Activated CD4-positive, alpha-beta T cell treated with anti-CD3 and anti-CD28 coated beads for 36 hours (primary cell): ENCODE measurements around the gene PRDM10. TPM values are rescaled to one million over a fixed set of nuclear protein-coding genes. Genes with fewer than 3 reads are reported as not detected.
"Not testable (repeated sequence)": the region's sequence is repeated elsewhere in the genome, so short reads cannot be mapped to it uniquely, and the experiment has no call there.

ENCODE experiments used
- ATAC-seq: fragments of 200-7000 bp; cut with Tn5 transposase; one replicate; pipeline ENCODE4 v1.10.0; 2021; ENCODE audit warnings: mild to moderate bottlenecking, moderate library complexity
- CTCF ChIA-PET: fragments of 350-600 bp; sonication (Branson Sonifier 250); formaldehyde crosslinking; loops from one replicate; lab custom pipeline; 2021; ENCODE audit warnings: antibody characterized with exemption; lab: Charles Lee
- POLR2A ChIA-PET: fragments of 350-600 bp; sonication (Branson Sonifier 250); formaldehyde crosslinking; loops from one replicate; lab custom pipeline; 2021; ENCODE audit warnings: antibody characterized with exemption, inconsistent platforms; lab: Charles Lee
- DNase-seq: peaks from one replicate; pipeline ENCODE4 v3.0.0-alpha.2; 2020
- H3K27ac Mint-ChIP-seq: one replicate; pipeline ENCODE4 v1.8.0; 2021; ENCODE audit warnings: mixed read lengths
- H3K27me3 Mint-ChIP-seq: one replicate; pipeline ENCODE4 v1.8.0; 2021; ENCODE audit warnings: mixed read lengths
- H3K36me3 Mint-ChIP-seq: one replicate; pipeline ENCODE4 v1.8.0; 2021; ENCODE audit warnings: low read depth, mixed read lengths
- H3K4me1 Mint-ChIP-seq: one replicate; pipeline ENCODE4 v1.8.0; 2021; ENCODE audit warnings: mixed read lengths
- H3K4me3 Mint-ChIP-seq: one replicate; pipeline ENCODE4 v1.8.0; 2021; ENCODE audit warnings: mild to moderate bottlenecking, moderate library complexity, mixed read lengths
- H3K9me3 Mint-ChIP-seq: one replicate; pipeline ENCODE4 v1.8.0; 2021; ENCODE audit warnings: low read depth, mixed read lengths
- intact Hi-C, 2 experiments: fragments of 100-400 bp; cut with DNase I in 1 of 2; cut with micrococcal nuclease in 1 of 2; formaldehyde crosslinking; loops; one replicate each; pipeline versions ENCODE4 v1.14.2 to v1.15.1; 2022 to 2024; cut with DNase I, micrococcal nuclease
- total RNA-seq, 2 experiments: library from RNA; stranded (reverse); gene quantifications; one replicate each; pipeline ENCODE4 v1.2.3, GENCODE V29; 2021

PRDM10 gene
- total RNA-seq, 2 experiments from 2014 or later = 15.4 to 17.3 TPM

- Mint-ChIP-seq H3K4me1 (no peaks in the 10 kb centered on the region), H3K4me3 (no peak overlapping the region), H3K27ac (no peak overlapping the region), H3K27me3 (peaks cover 6% of the 10 kb centered on the region), H3K9me3 (no peaks in the 10 kb centered on the region), H3K36me3 (no peaks in the 10 kb centered on the region)
- intact Hi-C loops = no loop called here
- POLR2A ChIA-PET = no interaction called here
- no peak for ATAC-seq
- CTCF ChIA-PET = no interaction called here
- DNase-seq = no peak
Observed at GRCh38 chr11:130032931-130033330, 30.3 kb upstream of the PRDM10 start.

GRCh38 chr11:130031945-130032344 lies 29.3 kb upstream of the PRDM10 start:
- DNase-seq (no peak), ATAC-seq (no peak)
- Mint-ChIP-seq H3K9me3 (no peaks in the 10 kb centered on the region), H3K27me3 (peaks cover 6% of the 10 kb centered on the region), H3K4me1 (no peaks in the 10 kb centered on the region), H3K36me3 (no peaks in the 10 kb centered on the region), H3K27ac (no peak overlapping the region), H3K4me3 (no peak overlapping the region)
- CTCF ChIA-PET = no interaction called here
- POLR2A ChIA-PET = no interaction called here
- intact Hi-C loops = no loop called here

GRCh38 chr11:130031056-130031455 lies 28.4 kb upstream of the PRDM10 start:
- ATAC-seq (no peak), DNase-seq (no peak)
- H3K9me3 Mint-ChIP-seq = no peaks in the 10 kb centered on the region
- no peak overlapping the region for H3K27ac Mint-ChIP-seq
- ChIA-PET CTCF (no interaction called here), POLR2A (no interaction called here)
- no peaks in the 10 kb centered on the region for H3K4me1 Mint-ChIP-seq
- H3K36me3 Mint-ChIP-seq = no peaks in the 10 kb centered on the region
- intact Hi-C loops = no loop called here
- no peak overlapping the region for H3K4me3 Mint-ChIP-seq
- H3K27me3 Mint-ChIP-seq = peaks cover 5% of the 10 kb centered on the region

GRCh38 chr11:130029137-130029536 lies 26.5 kb upstream of the PRDM10 start:
- no peaks in the 10 kb centered on the region for H3K4me1 Mint-ChIP-seq
- H3K36me3 Mint-ChIP-seq = no peaks in the 10 kb centered on the region
- intact Hi-C loops = no loop called here
- H3K9me3 Mint-ChIP-seq = no peaks in the 10 kb centered on the region
- ATAC-seq (no peak), DNase-seq (no peak)
- no peak overlapping the region for H3K27ac Mint-ChIP-seq
- peaks cover 7% of the 10 kb centered on the region for H3K27me3 Mint-ChIP-seq
- POLR2A ChIA-PET = no interaction called here
- H3K4me3 Mint-ChIP-seq = no peak overlapping the region
- CTCF ChIA-PET = interaction anchor here (1.1 kb wide), 1 partner anchor 103 kb away, joined by 3 read pairs; no protein-coding TSS in a partner anchor

- H3K27ac Mint-ChIP-seq = no peak overlapping the region
Observed at GRCh38 chr11:130025371-130025770, 22.7 kb upstream of the PRDM10 start.

GRCh38 chr11:130024361-130024760 lies 21.7 kb upstream of the PRDM10 start:
- CTCF ChIA-PET = no interaction called here
- Mint-ChIP-seq H3K36me3 (no peaks in the 10 kb centered on the region), H3K27me3 (peaks cover 7% of the 10 kb centered on the region), H3K4me1 (no peaks in the 10 kb centered on the region), H3K9me3 (no peaks in the 10 kb centered on the region), H3K27ac (no peak overlapping the region), H3K4me3 (no peak overlapping the region)
- intact Hi-C loops = no loop called here
- no peak for DNase-seq
- POLR2A ChIA-PET = no interaction called here
- no peak for ATAC-seq

More at GRCh38 chr11:130025371-130025770, 22.7 kb upstream of the PRDM10 start:
- Mint-ChIP-seq H3K4me1 (no peaks in the 10 kb centered on the region), H3K27me3 (peaks cover 7% of the 10 kb centered on the region), H3K9me3 (no peaks in the 10 kb centered on the region), H3K36me3 (no peaks in the 10 kb centered on the region), H3K4me3 (no peak overlapping the region)
- intact Hi-C loops = no loop called here
- ATAC-seq (no peak), DNase-seq (no peak)
- POLR2A ChIA-PET = no interaction called here
- CTCF ChIA-PET = interaction anchor here (1.3 kb wide), 1 partner anchor 107 kb away, joined by 3 read pairs; no protein-coding TSS in a partner anchor

GRCh38 chr11:130023204-130023603 lies 20.6 kb upstream of the PRDM10 start:
- no peak overlapping the region for H3K27ac Mint-ChIP-seq

GRCh38 chr11:130022799-130023198 lies 20.2 kb upstream of the PRDM10 start:
- CTCF ChIA-PET = no interaction called here
- DNase-seq = no peak
- Mint-ChIP-seq H3K4me1 (no peaks in the 10 kb centered on the region), H3K27me3 (peaks cover 4% of the 10 kb centered on the region), H3K36me3 (no peaks in the 10 kb centered on the region), H3K4me3 (no peak overlapping the region), H3K27ac (no peak overlapping the region), H3K9me3 (no peaks in the 10 kb centered on the region)
- POLR2A ChIA-PET = no interaction called here
- intact Hi-C loops = no loop called here
- ATAC-seq = no peak

More at GRCh38 chr11:130023204-130023603, 20.6 kb upstream of the PRDM10 start:
- ChIA-PET POLR2A (no interaction called here), CTCF (no interaction called here)
- Mint-ChIP-seq H3K36me3 (no peaks in the 10 kb centered on the region), H3K9me3 (no peaks in the 10 kb centered on the region), H3K27me3 (peaks cover 4% of the 10 kb centered on the region), H3K4me1 (no peaks in the 10 kb centered on the region), H3K4me3 (no peak overlapping the region)
- intact Hi-C loops = no loop called here
- no peak for DNase-seq
- no peak for ATAC-seq

GRCh38 chr11:130021606-130022005 lies 19.0 kb upstream of the PRDM10 start:
- CTCF ChIA-PET = not testable (repeated sequence)

GRCh38 chr11:130020323-130020722 lies 17.7 kb upstream of the PRDM10 start:
- no peak for DNase-seq
- no peaks in the 10 kb centered on the region for H3K4me1 Mint-ChIP-seq
- no peak overlapping the region for H3K27ac Mint-ChIP-seq
- ChIA-PET CTCF (interaction anchor here (0.5 kb wide), 1 partner anchor 1155 kb away, joined by 3 read pairs; no protein-coding TSS in a partner anchor), POLR2A (no interaction called here)
- H3K27me3 Mint-ChIP-seq = peaks cover 2% of the 10 kb centered on the region
- intact Hi-C loops = no loop called here
- H3K4me3 Mint-ChIP-seq = no peak overlapping the region
- ATAC-seq = no peak
- peaks cover 4% of the 10 kb centered on the region for H3K9me3 Mint-ChIP-seq
- no peaks in the 10 kb centered on the region for H3K36me3 Mint-ChIP-seq

More at GRCh38 chr11:130021606-130022005, 19.0 kb upstream of the PRDM10 start:
- H3K4me1 Mint-ChIP-seq, ATAC-seq, H3K27me3 Mint-ChIP-seq, intact Hi-C loops, DNase-seq, H3K36me3 Mint-ChIP-seq, POLR2A ChIA-PET, H3K4me3 Mint-ChIP-seq, H3K9me3 Mint-ChIP-seq, H3K27ac Mint-ChIP-seq: not testable (repeated sequence)

GRCh38 chr11:130015846-130016245 lies 13.2 kb upstream of the PRDM10 start:
- H3K4me1 Mint-ChIP-seq, H3K36me3 Mint-ChIP-seq, H3K4me3 Mint-ChIP-seq, H3K27ac Mint-ChIP-seq, CTCF ChIA-PET, H3K9me3 Mint-ChIP-seq, intact Hi-C loops, POLR2A ChIA-PET, DNase-seq, H3K27me3 Mint-ChIP-seq, ATAC-seq: not testable (repeated sequence)

GRCh38 chr11:130008326-130008725 lies 5.7 kb upstream of the PRDM10 start:
- no peaks in the 10 kb centered on the region for H3K27me3 Mint-ChIP-seq
- CTCF ChIA-PET = interaction anchor here (2.3 kb wide), 1 partner anchor 16 kb away, joined by 8 read pairs; no protein-coding TSS in a partner anchor
- POLR2A ChIA-PET = no interaction called here
- intact Hi-C loops = loop anchor here (10.0 kb wide), 3 partner anchors 364 to 1724 kb away; partner anchors contain the start of gene SNX19 (in 1 of the 2)
- H3K27ac Mint-ChIP-seq = no peak overlapping the region
- no peaks in the 10 kb centered on the region for H3K36me3 Mint-ChIP-seq
- ATAC-seq (no peak), DNase-seq (no peak)
- H3K4me1 Mint-ChIP-seq = peaks cover 12% of the 10 kb centered on the region
- H3K4me3 Mint-ChIP-seq = no peak overlapping the region
- no peaks in the 10 kb centered on the region for H3K9me3 Mint-ChIP-seq
